ENCODE measurements around the gene ADGRF1. TPM values are rescaled to one million over a fixed set of nuclear protein-coding genes. Genes with fewer than 3 reads are reported as not detected.
"Not testable (repeated sequence)": the region's sequence is repeated elsewhere in the genome, so short reads cannot be mapped to it uniquely, and the experiment has no call there.

Gene ADGRF1
- not detected for total RNA-seq

DNA sequence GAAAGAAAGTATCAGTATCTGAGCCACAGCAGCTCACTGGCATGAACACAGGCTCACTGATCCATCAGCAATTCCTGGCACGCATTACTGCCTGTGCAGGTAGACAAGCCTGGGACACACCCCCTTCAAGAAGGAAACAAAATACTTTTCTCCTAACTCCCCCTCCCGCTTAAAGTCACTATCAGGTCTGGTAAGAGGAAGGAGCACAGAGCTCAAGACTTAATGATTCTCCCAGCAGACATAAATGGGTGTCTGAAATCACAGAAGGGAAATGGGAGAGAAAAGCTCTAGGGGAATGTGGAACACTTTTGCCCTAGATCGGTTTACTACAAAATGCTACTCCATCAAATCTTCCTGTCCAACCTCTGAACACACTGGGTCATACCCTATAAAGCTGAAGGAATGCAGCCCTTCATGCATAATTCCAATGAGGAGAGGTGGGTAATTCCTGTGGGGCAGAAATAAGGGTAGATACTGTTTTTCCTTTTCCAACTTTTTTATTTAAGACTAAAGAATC lies at the start of gene ADGRF1:
TSS of gene ADGRF1 (minus strand) at position 58 of the 517 bp plus-strand sequence. CDS start 13,271 bp downstream, outside the sequence.
- CTCF ChIA-PET = no interaction called here
- Mint-ChIP-seq H3K27ac (no peak within 1 kb of the TSS), H3K36me3 (ENCODE audit: low read depth) (no peaks in the 10 kb centered on the region), H3K9me3 (no peaks in the 10 kb centered on the region), H3K4me1 (no peaks in the 10 kb centered on the region), H3K27me3 (peaks cover 2% of the 10 kb centered on the region), H3K4me3 (no peak within 1 kb of the TSS)
- POLR2A ChIA-PET = no interaction called here
- no peak for DNase-seq

DNA sequence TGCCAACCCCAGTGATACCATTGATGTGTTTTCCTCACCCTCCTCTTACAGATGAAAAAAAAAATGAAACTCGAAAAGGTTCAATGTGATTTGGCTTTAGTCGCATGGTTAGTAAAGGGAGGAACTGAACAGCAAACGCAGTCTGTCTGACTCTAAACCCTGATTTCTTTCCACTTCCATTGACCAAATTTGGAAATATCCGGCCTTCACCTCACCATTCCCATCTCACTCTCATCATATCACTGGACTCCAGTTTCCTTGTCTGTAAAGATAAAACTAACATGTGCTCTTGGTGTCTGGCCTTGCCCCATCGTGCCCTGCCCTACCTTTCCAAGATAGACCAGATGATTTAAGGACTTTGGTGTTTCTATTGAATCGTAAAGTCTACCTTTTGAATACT lies 48.7 kb upstream of the ADGRF1 start:
- H3K4me3 Mint-ChIP-seq = no peak overlapping the region
- H3K9me3 Mint-ChIP-seq = no peaks in the 10 kb centered on the region
- H3K4me1 Mint-ChIP-seq = no peaks in the 10 kb centered on the region
- ChIA-PET POLR2A (no interaction called here), CTCF (no interaction called here)
- H3K27ac Mint-ChIP-seq = no peak overlapping the region
- DNase-seq = no peak
- H3K36me3 Mint-ChIP-seq (ENCODE audit: low read depth) = no peaks in the 10 kb centered on the region
- H3K27me3 Mint-ChIP-seq = no peaks in the 10 kb centered on the region

- H3K27me3 Mint-ChIP-seq; H3K36me3 Mint-ChIP-seq (ENCODE audit: low read depth); DNase-seq; H3K4me1 Mint-ChIP-seq; H3K27ac Mint-ChIP-seq; CTCF ChIA-PET; POLR2A ChIA-PET; H3K4me3 Mint-ChIP-seq; H3K9me3 Mint-ChIP-seq: not testable (repeated sequence)
Measured at GRCh38 chr6:47089473-47089872, 47.3 kb upstream of the ADGRF1 start.

DNA sequence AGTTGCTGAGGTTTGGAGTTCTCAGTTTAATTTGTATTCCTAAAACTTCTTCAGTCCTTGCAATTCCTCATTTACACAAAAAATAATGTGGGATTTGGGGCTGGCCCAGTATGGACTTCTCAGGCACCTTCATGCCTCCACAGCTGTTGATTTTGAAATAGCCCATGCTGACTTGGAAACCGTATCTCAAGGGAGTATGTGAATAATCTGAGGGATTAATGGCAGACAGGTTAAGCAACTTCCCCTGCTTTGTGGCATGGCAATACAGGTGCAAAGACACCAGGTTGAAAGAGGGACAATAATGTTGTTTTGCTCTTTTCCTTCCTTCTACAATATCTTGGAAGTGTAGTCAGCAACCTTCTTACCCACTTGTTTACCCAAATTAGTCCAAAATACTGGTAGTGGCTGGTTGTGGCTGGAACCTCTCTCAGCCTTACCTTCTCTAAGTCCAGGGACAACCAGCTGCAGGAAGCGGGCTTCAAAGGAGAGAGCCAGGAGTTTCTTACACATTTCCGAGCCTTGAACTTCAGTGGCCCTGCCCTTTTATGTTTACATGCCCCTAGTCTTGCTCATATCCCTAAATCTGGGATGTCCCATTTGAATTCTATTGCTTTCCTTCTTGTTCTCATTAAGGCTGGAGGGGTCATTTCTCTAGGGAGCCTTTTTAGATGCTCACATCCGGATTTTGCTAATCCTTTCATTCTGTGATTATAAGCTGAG lies 44.1 kb upstream of the ADGRF1 start:
- no peak overlapping the region for H3K4me3 Mint-ChIP-seq
- no peaks in the 10 kb centered on the region for H3K27me3 Mint-ChIP-seq
- no peaks in the 10 kb centered on the region for H3K4me1 Mint-ChIP-seq
- no peaks in the 10 kb centered on the region for H3K9me3 Mint-ChIP-seq
- H3K27ac Mint-ChIP-seq = no peak overlapping the region
- CTCF ChIA-PET = no interaction called here
- no peak for DNase-seq
- no peaks in the 10 kb centered on the region for H3K36me3 Mint-ChIP-seq (ENCODE audit: low read depth)
- POLR2A ChIA-PET = no interaction called here

GRCh38 chr6:47084610-47085009 lies 42.5 kb upstream of the ADGRF1 start:
- no peak overlapping the region for H3K4me3 Mint-ChIP-seq
- ChIA-PET CTCF (no interaction called here), POLR2A (no interaction called here)
- H3K36me3 Mint-ChIP-seq (ENCODE audit: low read depth) = no peaks in the 10 kb centered on the region
- no peak overlapping the region for H3K27ac Mint-ChIP-seq
- H3K4me1 Mint-ChIP-seq = no peaks in the 10 kb centered on the region
- no peak for DNase-seq
- H3K9me3 Mint-ChIP-seq = no peaks in the 10 kb centered on the region
- no peaks in the 10 kb centered on the region for H3K27me3 Mint-ChIP-seq

DNA sequence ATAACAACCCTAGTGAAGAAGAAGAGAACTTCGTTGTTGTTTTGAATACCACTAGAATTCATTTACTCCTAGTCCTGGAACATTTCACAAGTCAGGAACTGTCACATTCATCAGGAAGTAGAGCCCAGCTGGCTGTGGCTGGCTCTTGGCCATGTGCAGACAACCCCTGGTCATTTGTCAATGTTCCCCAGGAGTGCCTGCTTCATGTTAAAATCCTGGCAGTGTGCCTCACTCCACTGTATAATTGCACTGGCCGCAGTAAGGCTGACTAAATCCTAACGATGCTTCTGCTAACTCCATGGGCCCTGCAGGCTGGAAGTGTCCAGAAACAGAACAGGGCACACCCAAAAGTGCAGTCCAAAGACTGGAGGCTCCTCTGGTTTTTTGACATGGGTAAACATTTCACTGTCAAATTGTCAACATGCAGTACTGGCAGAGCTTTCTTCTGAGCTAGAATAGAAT lies 41.5 kb upstream of the ADGRF1 start:
- POLR2A ChIA-PET = no interaction called here

DNA sequence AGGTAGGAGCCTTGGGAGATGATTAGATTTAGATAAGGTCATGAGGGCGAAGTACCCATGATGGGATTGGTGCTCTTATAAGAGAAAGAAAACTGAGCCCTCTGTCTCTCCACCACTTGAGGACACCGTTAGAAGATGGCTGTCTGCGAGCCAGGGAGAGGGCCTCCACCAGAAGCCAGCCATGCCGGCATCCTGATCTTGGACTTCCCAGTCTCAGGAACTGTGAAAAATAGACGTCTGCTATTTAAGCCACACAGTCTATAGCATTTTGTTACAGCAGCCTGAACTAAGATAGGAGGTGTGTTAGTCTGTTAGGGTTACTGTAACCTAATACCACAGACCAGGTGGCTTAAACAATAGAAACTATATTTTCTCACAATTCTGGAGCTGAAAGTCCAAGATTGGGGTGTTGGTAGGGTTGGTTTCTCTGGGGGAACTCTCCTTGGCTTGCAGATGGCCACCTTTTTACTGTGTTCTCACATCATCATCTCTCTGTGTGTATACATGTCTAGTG lies 38.0 kb upstream of the ADGRF1 start:
- CTCF ChIA-PET = no interaction called here

More for the DNA sequence above, 41.5 kb upstream of the ADGRF1 start:
- Mint-ChIP-seq H3K27me3 (no peaks in the 10 kb centered on the region), H3K36me3 (ENCODE audit: low read depth) (no peaks in the 10 kb centered on the region), H3K4me1 (no peaks in the 10 kb centered on the region), H3K4me3 (no peak overlapping the region), H3K9me3 (no peaks in the 10 kb centered on the region), H3K27ac (no peak overlapping the region)
- CTCF ChIA-PET = no interaction called here
- no peak for DNase-seq

DNA sequence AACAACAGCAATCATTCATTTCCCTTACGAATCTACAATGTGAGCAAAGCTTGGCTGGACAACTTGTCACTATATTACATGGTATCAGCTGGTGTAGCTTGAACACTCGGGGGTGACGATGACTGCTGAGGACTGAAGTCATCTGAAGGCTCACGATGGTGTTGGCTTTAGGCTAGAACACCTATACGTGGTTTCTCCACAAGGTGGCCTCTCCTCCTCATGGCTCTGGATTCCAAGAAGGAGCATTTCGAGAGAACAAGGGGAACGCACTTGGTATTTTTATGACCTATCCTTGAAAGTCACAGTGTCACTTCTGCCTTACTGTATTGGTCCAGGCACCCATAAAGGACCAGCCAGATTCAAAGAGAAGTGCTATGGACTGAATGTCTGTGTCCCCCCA lies 37.5 kb upstream of the ADGRF1 start:
- no peaks in the 10 kb centered on the region for H3K27me3 Mint-ChIP-seq
- CTCF ChIA-PET = no interaction called here
- no peak for DNase-seq
- H3K4me3 Mint-ChIP-seq = no peak overlapping the region
- POLR2A ChIA-PET = no interaction called here
- H3K36me3 Mint-ChIP-seq (ENCODE audit: low read depth) = no peaks in the 10 kb centered on the region
- no peak overlapping the region for H3K27ac Mint-ChIP-seq
- H3K4me1 Mint-ChIP-seq = no peaks in the 10 kb centered on the region
- no peaks in the 10 kb centered on the region for H3K9me3 Mint-ChIP-seq

More for the DNA sequence above, 38.0 kb upstream of the ADGRF1 start:
- Mint-ChIP-seq H3K36me3 (ENCODE audit: low read depth) (no peaks in the 10 kb centered on the region), H3K27me3 (no peaks in the 10 kb centered on the region), H3K27ac (no peak overlapping the region), H3K4me3 (no peak overlapping the region), H3K9me3 (no peaks in the 10 kb centered on the region), H3K4me1 (no peaks in the 10 kb centered on the region)
- no peak for DNase-seq
- POLR2A ChIA-PET = no interaction called here

DNA sequence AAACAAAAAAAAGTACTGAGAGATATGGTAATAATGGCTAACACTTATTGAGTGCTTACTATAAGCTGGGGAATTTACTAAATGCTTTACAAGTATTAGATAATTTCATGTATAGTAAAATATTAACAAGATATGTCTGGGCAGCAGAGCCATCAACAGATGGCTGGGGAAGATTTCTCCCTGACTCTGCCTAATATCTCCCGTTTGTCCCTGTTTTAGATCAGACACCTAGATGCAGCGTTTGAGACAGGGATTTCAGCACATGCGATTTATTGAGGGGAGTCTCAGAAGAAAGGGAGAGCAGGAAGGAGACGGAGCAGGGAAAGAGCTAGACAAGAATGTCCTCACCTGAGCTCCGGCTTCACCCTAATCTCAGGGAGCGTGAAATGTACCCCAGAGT lies 36.9 kb upstream of the ADGRF1 start:
- Mint-ChIP-seq H3K27ac (no peak overlapping the region), H3K4me3 (no peak overlapping the region), H3K27me3 (no peaks in the 10 kb centered on the region), H3K36me3 (ENCODE audit: low read depth) (no peaks in the 10 kb centered on the region), H3K4me1 (no peaks in the 10 kb centered on the region), H3K9me3 (no peaks in the 10 kb centered on the region)
- no peak for DNase-seq
- CTCF ChIA-PET = no interaction called here
- POLR2A ChIA-PET = no interaction called here

GRCh38 chr6:47076422-47077344 lies 34.6 kb upstream of the ADGRF1 start:
- no peaks in the 10 kb centered on the region for H3K27me3 Mint-ChIP-seq
- no peak overlapping the region for H3K27ac Mint-ChIP-seq
- no peaks in the 10 kb centered on the region for H3K36me3 Mint-ChIP-seq (ENCODE audit: low read depth)
- no peak for DNase-seq
- no peaks in the 10 kb centered on the region for H3K4me1 Mint-ChIP-seq
- ChIA-PET POLR2A (no interaction called here), CTCF (no interaction called here)
- H3K9me3 Mint-ChIP-seq = no peaks in the 10 kb centered on the region
- no peak overlapping the region for H3K4me3 Mint-ChIP-seq

- ChIA-PET CTCF (no interaction called here), POLR2A (no interaction called here)
- no peaks in the 10 kb centered on the region for H3K4me1 Mint-ChIP-seq
- no peak overlapping the region for H3K4me3 Mint-ChIP-seq
- no peaks in the 10 kb centered on the region for H3K9me3 Mint-ChIP-seq
- no peak for DNase-seq
- H3K27me3 Mint-ChIP-seq = no peaks in the 10 kb centered on the region
- no peaks in the 10 kb centered on the region for H3K36me3 Mint-ChIP-seq (ENCODE audit: low read depth)
- H3K27ac Mint-ChIP-seq = no peak overlapping the region
Measured at GRCh38 chr6:47075741-47076421, 33.7 kb upstream of the ADGRF1 start.

DNA sequence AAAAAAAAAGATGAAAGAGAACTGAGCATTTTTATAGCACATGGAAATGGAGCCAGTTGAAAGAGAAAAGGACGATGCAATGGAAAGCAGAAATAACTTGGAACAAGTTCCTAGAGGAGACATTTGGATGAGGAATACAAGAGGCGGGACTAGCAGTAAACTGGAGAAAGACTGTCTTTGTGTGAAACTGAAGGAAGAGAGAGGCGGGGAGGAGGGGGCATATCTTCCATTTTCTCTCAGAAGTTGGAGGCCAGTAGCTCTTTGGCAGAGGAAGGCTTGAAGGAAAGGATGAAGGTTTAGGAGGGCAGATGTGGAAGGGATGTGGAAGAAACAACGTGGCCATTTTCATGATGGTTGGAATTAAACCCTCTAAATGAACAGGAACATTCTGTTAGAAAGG lies 33.0 kb upstream of the ADGRF1 start:
- Mint-ChIP-seq H3K27ac (no peak overlapping the region), H3K4me1 (no peaks in the 10 kb centered on the region), H3K36me3 (ENCODE audit: low read depth) (no peaks in the 10 kb centered on the region), H3K27me3 (no peaks in the 10 kb centered on the region), H3K9me3 (no peaks in the 10 kb centered on the region), H3K4me3 (no peak overlapping the region)
- POLR2A ChIA-PET = no interaction called here
- CTCF ChIA-PET = no interaction called here
- DNase-seq = no peak

Measured in activated CD4-positive, alpha-beta memory T cell treated with anti-CD3 and anti-CD28 coated beads, Interleukin-2, amount 10 ng/mL, durations not matched to agents 7 days and 5 days (primary cell).